ENCODE results near the gene HDAC4.

HDAC4 gene

DNA sequence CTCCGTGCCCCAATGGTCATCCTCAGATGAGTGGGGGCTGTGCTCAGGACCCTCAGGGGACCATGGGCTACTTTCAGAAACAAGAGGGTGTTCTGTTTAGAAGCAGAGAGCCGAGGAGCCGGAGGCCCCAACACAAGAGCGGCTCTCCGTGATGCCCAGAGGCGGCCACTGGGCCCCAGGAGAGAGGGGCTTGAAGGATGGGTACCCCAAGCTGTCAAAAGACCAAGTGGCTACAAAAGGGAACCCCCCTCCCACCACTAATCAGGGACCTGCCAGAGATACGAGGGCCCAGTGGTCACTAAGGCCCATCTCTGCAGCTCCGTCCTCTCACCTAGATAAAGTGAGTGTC lies 93.6 kb downstream of the HDAC4 start:
- no peaks in the 10 kb centered on the region for H3K27me3 ChIP-seq (ENCODE audit: insufficient read depth, insufficient read length)
- peaks cover 7% of the 10 kb centered on the region for H3K36me3 ChIP-seq (ENCODE audit: insufficient read depth, insufficient read length, low read length)
- H3K4me3 ChIP-seq (ENCODE audit: insufficient read length, low read depth): no peak overlapping the region
- no peaks in the 10 kb centered on the region for H3K9me3 ChIP-seq (ENCODE audit: insufficient read depth, low read length)
- no peak for DNase-seq (ENCODE audit: low read depth, low spot score)
- H3K9ac ChIP-seq (ENCODE audit: insufficient read length, low read depth): no peak overlapping the region
- H3K4me1 ChIP-seq (ENCODE audit: insufficient read depth, insufficient read length): peaks cover 27% of the 10 kb centered on the region
- no peak for TF ChIP-seq SUZ12 (IDR thresholded peaks at IDR 0.05; ENCODE audit: extremely low read depth, insufficient read depth, insufficient read length)
- no peak for TF ChIP-seq YY1 (IDR thresholded peaks at IDR 0.05; ENCODE audit: insufficient read depth, insufficient read length)
- no peak for TF ChIP-seq ZNF274 (IDR thresholded peaks at IDR 0.05; ENCODE audit: low read depth, low read length)

DNA sequence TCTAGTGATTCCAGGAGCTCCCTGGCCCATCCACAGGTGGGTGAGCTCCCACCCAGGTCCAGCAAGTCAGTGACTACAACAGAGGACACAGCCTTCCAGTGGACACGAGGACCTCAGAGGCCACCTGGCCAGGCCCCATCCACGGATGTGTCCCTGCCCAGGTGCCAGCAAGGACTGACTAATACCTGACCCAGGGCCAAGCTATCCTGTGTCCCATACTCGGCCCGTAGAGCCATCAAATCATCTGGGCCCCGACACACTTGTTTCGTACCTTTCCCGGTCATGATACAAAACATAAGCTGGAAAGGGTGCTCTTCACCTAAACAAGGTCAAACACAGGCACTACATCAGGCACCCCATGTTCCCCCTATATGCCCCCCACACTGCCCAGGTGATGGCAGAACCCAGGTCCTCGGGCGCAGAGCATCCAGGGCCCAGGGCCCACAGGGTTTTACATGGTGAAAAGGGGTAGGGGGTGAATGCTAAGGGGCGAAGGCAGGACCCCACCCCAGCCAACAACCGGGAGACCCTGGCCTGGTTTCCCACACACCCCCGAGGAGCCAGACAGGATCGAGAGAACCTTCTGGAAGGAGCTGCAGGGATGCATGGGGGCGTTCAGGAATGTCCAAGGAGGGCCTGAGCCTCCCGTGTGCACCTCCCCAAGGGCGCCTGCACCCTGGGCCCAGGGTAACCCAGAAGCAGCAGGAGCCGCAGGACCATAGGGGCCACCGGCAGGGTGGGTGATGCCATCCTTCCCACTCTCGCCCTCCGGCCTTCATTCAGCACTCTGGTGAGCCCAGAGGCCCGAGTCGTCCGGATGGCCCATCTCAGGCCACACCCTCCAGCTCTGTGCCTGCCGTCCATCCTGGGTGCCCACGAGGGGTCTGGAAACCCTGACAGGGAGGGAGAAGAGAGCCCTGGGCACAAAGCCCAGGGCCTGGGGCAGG lies 94.3 kb downstream of the HDAC4 start:
- Histone ChIP-seq H3K27me3 (ENCODE audit: insufficient read depth, insufficient read length) (no peaks in the 10 kb centered on the region), H3K9me3 (ENCODE audit: insufficient read depth, low read length) (no peaks in the 10 kb centered on the region), H3K36me3 (ENCODE audit: insufficient read depth, insufficient read length, low read length) (peaks cover 7% of the 10 kb centered on the region), H3K4me3 (ENCODE audit: insufficient read length, low read depth) (no peak overlapping the region), H3K9ac (ENCODE audit: insufficient read length, low read depth) (no peak overlapping the region), H3K4me1 (ENCODE audit: insufficient read depth, insufficient read length) (peaks cover 27% of the 10 kb centered on the region)
- DNase-seq (ENCODE audit: low read depth, low spot score): no peak
- TF ChIP-seq ZNF274 (IDR thresholded peaks at IDR 0.05; ENCODE audit: low read depth, low read length) (no peak), YY1 (IDR thresholded peaks at IDR 0.05; ENCODE audit: insufficient read depth, insufficient read length) (no peak), SUZ12 (IDR thresholded peaks at IDR 0.05; ENCODE audit: extremely low read depth, insufficient read depth, insufficient read length) (no peak)

DNA sequence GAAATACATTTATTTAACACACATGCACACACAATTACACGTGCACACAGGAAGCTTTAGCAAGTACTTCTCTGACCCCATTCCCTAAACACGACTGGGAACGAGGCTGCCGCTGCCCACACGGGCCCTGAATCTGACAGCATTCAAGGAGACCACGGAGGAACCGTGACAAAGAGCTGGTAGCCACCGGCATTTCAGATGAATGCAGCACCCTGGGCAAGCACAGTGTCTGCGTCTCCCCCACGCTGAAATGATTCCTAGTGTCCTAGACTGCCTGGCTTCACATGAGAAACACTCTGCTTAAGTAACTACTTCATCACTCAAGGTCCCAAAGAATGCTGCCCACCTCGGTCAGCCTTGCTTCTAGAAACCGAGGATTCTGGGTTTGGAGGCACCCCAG lies 95.0 kb downstream of the HDAC4 start:
- DNase-seq (ENCODE audit: low read depth, low spot score): no peak
- Histone ChIP-seq H3K9ac (ENCODE audit: insufficient read length, low read depth) (no peak overlapping the region), H3K27me3 (ENCODE audit: insufficient read depth, insufficient read length) (no peaks in the 10 kb centered on the region), H3K9me3 (ENCODE audit: insufficient read depth, low read length) (no peaks in the 10 kb centered on the region), H3K4me3 (ENCODE audit: insufficient read length, low read depth) (no peak overlapping the region), H3K4me1 (ENCODE audit: insufficient read depth, insufficient read length) (peaks cover 32% of the 10 kb centered on the region), H3K36me3 (ENCODE audit: insufficient read depth, insufficient read length, low read length) (peaks cover 7% of the 10 kb centered on the region)
- TF ChIP-seq SUZ12 (IDR thresholded peaks at IDR 0.05; ENCODE audit: extremely low read depth, insufficient read depth, insufficient read length) (no peak), YY1 (IDR thresholded peaks at IDR 0.05; ENCODE audit: insufficient read depth, insufficient read length) (no peak), ZNF274 (IDR thresholded peaks at IDR 0.05; ENCODE audit: low read depth, low read length) (no peak)

DNA sequence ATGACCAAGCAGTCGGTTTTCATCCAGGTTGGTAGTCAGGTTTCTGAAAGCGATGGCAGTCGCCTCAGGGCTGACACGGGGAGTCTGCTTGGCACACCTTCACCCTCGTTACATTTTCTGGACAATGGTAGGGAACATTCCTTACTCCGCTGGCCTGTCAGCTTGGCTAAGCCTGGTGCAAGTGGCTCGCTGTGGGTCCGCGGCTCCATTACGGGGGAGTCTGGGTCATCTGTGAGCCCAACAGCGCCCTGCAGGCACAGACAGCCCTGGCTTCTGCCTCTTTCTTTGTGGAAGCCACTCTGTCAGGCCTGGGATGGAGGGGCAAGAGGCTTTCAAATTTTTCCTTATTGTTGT lies 95.6 kb downstream of the HDAC4 start:
- no peak overlapping the region for H3K4me3 ChIP-seq (ENCODE audit: insufficient read length, low read depth)
- H3K9ac ChIP-seq (ENCODE audit: insufficient read length, low read depth): peak overlapping the region; percentile 27
- DNase-seq (ENCODE audit: low read depth, low spot score): no peak
- H3K9me3 ChIP-seq (ENCODE audit: insufficient read depth, low read length): no peaks in the 10 kb centered on the region
- TF ChIP-seq YY1 (IDR thresholded peaks at IDR 0.05; ENCODE audit: insufficient read depth, insufficient read length) (no peak), ZNF274 (IDR thresholded peaks at IDR 0.05; ENCODE audit: low read depth, low read length) (no peak), SUZ12 (IDR thresholded peaks at IDR 0.05; ENCODE audit: extremely low read depth, insufficient read depth, insufficient read length) (no peak)
- H3K27me3 ChIP-seq (ENCODE audit: insufficient read depth, insufficient read length): no peaks in the 10 kb centered on the region
- H3K4me1 ChIP-seq (ENCODE audit: insufficient read depth, insufficient read length): peaks cover 36% of the 10 kb centered on the region
- H3K36me3 ChIP-seq (ENCODE audit: insufficient read depth, insufficient read length, low read length): peaks cover 2% of the 10 kb centered on the region

DNA sequence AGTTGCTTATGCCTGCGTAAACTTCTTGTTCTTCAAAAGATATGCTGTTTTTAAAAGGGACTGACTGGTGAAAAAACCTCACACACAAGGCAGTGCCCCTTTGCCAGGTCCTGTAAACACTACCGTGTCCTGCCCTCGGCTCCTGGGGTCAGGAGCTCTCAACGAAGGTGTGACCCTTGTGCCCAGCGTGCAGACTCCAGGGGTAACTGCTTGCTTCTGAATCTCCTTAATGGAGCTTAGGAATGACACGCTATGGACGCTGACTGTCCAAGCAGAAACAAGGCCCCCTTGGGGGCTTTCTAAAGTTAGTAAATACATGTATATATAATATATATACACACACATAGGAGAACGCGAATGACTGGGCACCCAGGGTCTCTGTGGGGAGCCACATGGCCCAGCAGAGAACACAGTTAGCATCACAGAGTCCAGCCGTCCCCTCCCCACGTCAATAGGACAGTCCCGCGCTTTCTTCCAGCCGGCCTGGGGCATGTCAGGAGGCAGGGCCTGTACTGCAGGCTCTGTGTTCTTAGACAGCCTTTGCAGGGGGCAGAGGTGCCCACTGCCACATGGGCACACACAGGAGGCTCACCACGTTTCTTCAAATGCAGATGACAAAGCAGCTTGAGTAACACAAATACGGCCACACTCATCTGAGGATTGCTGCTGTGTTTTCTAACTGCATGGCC lies 96.1 kb downstream of the HDAC4 start:
- Histone ChIP-seq H3K9ac (ENCODE audit: insufficient read length, low read depth) (no peak overlapping the region), H3K27me3 (ENCODE audit: insufficient read depth, insufficient read length) (no peaks in the 10 kb centered on the region), H3K36me3 (ENCODE audit: insufficient read depth, insufficient read length, low read length) (peaks cover 2% of the 10 kb centered on the region), H3K4me1 (ENCODE audit: insufficient read depth, insufficient read length) (peaks cover 37% of the 10 kb centered on the region), H3K4me3 (ENCODE audit: insufficient read length, low read depth) (no peak overlapping the region), H3K9me3 (ENCODE audit: insufficient read depth, low read length) (no peaks in the 10 kb centered on the region)
- TF ChIP-seq YY1 (IDR thresholded peaks at IDR 0.05; ENCODE audit: insufficient read depth, insufficient read length): no peak
- TF ChIP-seq SUZ12 (IDR thresholded peaks at IDR 0.05; ENCODE audit: extremely low read depth, insufficient read depth, insufficient read length): no peak
- TF ChIP-seq ZNF274 (IDR thresholded peaks at IDR 0.05; ENCODE audit: low read depth, low read length): no peak
- DNase-seq (ENCODE audit: low read depth, low spot score): no peak

DNA sequence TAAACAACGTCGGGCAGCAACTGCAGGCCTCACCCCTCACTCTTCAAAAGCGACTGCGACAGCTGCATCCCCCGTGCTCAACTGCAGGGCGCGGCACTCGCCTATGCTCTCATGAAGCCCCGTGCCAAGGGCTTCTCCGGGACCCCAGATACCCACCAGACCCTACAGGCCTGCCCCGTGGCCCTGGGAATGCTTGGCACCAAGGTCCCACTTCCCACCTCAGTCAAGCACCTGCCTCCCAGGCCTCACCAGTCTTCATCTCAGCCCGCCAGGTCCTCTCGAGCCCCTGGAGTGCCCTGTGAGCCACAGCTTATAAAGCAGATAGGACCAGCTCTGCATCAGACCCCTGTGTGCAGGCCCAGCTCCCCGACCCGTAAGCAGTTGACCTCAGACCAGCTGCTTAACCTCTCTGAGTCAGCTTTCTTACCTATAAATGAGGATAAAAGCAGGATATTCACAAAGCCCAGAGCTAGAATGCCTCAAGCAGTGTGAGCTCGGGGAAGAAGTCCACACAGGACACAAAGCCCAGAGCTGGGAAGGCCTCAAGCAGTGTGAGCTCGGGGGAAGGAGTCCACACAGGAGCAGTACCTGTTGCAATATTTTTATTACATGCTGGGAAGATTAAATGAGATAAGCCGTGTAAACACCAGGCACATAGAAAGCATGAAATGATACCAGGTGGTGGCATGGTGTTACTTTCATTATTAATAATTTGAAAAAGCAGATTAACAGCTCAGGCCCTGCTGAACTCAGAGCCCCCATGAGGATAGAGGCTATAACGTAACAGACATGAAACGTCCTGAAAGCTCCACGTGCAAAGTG lies 96.9 kb downstream of the HDAC4 start:
- Histone ChIP-seq H3K27me3 (ENCODE audit: insufficient read depth, insufficient read length) (no peaks in the 10 kb centered on the region), H3K9me3 (ENCODE audit: insufficient read depth, low read length) (no peaks in the 10 kb centered on the region), H3K9ac (ENCODE audit: insufficient read length, low read depth) (no peak overlapping the region), H3K4me1 (ENCODE audit: insufficient read depth, insufficient read length) (peaks cover 33% of the 10 kb centered on the region), H3K4me3 (ENCODE audit: insufficient read length, low read depth) (no peak overlapping the region), H3K36me3 (ENCODE audit: insufficient read depth, insufficient read length, low read length) (peaks cover 2% of the 10 kb centered on the region)
- TF ChIP-seq ZNF274 (IDR thresholded peaks at IDR 0.05; ENCODE audit: low read depth, low read length) (no peak), YY1 (IDR thresholded peaks at IDR 0.05; ENCODE audit: insufficient read depth, insufficient read length) (no peak), SUZ12 (IDR thresholded peaks at IDR 0.05; ENCODE audit: extremely low read depth, insufficient read depth, insufficient read length) (no peak)
- DNase-seq (ENCODE audit: low read depth, low spot score): no peak
